HEK293 (cell line): ENCODE results near the gene DRP2.

Experiments
- CTCF ChIA-PET: fragments of 350-600 bp; formaldehyde crosslinking; extraction: SDS; loops from one replicate; lab custom pipeline; 2021; ENCODE audit warnings: antibody characterized with exemption; lab: Yijun Ruan, JAX
- POLR2A ChIA-PET: fragments of 300-600 bp; formaldehyde crosslinking; extraction: SDS; loops from one replicate; lab custom pipeline; 2020; ENCODE audit warnings: antibody characterized with exemption, inconsistent platforms; lab: Yijun Ruan, JAX
- H3K27ac ChIP-seq: fragments of 200-500 bp; sonication (Bioruptor generic); 2 replicates; pipeline ENCODE4 v1.5.1; 2014; ENCODE audit warnings: low read depth, low read length, control low read depth, inconsistent platforms; ENCODE audit errors: extremely low read depth
- H3K36me3 ChIP-seq, 2 experiments: fragments of 200-500 bp in 1 of 2; sonication (Bioruptor generic) in 1 of 2; 1 replicate in 1 of 2; 2 replicates in 1 of 2; pipeline ENCODE4 v1.5.1; 2014 to 2017; ENCODE audit warnings: inconsistent platforms in 2 of 2, low read length in 2 of 2; ENCODE audit not compliant: control insufficient read depth in 2 of 2, insufficient read depth in 1 of 2
- H3K4me1 ChIP-seq: fragments of 200-500 bp; sonication (Bioruptor generic); 2 replicates; pipeline ENCODE4 v1.5.1; 2014; ENCODE audit warnings: mild to moderate bottlenecking, low read length, inconsistent platforms; ENCODE audit not compliant: control insufficient read depth, insufficient read depth
- H3K4me3 ChIP-seq: 2 replicates; pipeline ENCODE4 v1.5.1; 2011; ENCODE audit warnings: low read depth, mild to moderate bottlenecking, control low read depth, low read length, moderate library complexity
- H3K9me3 ChIP-seq: fragments of 200-500 bp; sonication (Bioruptor generic); 2 replicates; pipeline ENCODE4 v1.5.1; 2014; ENCODE audit warnings: low read depth, low read length, inconsistent platforms; ENCODE audit not compliant: control insufficient read depth, insufficient read depth
- KLF16 ChIP-seq: fragments of 450-650 bp; formaldehyde crosslinking; IDR thresholded peaks from 2 replicates; pipeline ENCODE4 v1.5.1; 2017; ENCODE audit warnings: missing biosample characterization, missing genetic modification characterization
- KLF17 ChIP-seq: fragments of 450-650 bp; formaldehyde crosslinking; IDR thresholded peaks from 2 replicates; pipeline ENCODE4 v1.5.1; 2016; ENCODE audit warnings: missing biosample characterization, missing genetic modification characterization
- KLF7 ChIP-seq: fragments of 450-650 bp; formaldehyde crosslinking; IDR thresholded peaks from 2 replicates; pipeline ENCODE4 v1.5.1; 2016; ENCODE audit warnings: missing biosample characterization, missing genetic modification characterization, borderline replicate concordance
- KLF9 ChIP-seq: fragments of 450-650 bp; formaldehyde crosslinking; IDR thresholded peaks from 2 replicates; pipeline ENCODE4 v1.5.1; 2016; ENCODE audit warnings: missing biosample characterization, missing genetic modification characterization, low read depth
- SETDB1 ChIP-seq: IDR thresholded peaks from one replicate; pipeline ENCODE4 v1.6.1; 2017; ENCODE audit warnings: mild to moderate bottlenecking, low read length, moderate library complexity, mixed read lengths; ENCODE audit not compliant: insufficient read length
- TSHZ1 ChIP-seq: fragments of 450-650 bp; formaldehyde crosslinking; IDR thresholded peaks from 2 replicates; pipeline ENCODE4 v1.5.1; 2016; ENCODE audit warnings: missing biosample characterization, missing genetic modification characterization, borderline replicate concordance
- ZBTB6 ChIP-seq: fragments of 450-650 bp; formaldehyde crosslinking; IDR thresholded peaks from 2 replicates; pipeline ENCODE4 v1.5.1; 2017; ENCODE audit warnings: missing biosample characterization, missing genetic modification characterization
- ZNF121 ChIP-seq: fragments of 450-650 bp; formaldehyde crosslinking; IDR thresholded peaks from 2 replicates; pipeline ENCODE4 v1.5.1; 2016; ENCODE audit warnings: missing biosample characterization, missing genetic modification characterization
- ZNF132 ChIP-seq: fragments of 450-650 bp; formaldehyde crosslinking; IDR thresholded peaks from 2 replicates; pipeline ENCODE4 v1.5.1; 2017; ENCODE audit warnings: missing biosample characterization, missing genetic modification characterization, borderline replicate concordance
- ZNF214 ChIP-seq: fragments of 450-650 bp; formaldehyde crosslinking; IDR thresholded peaks from 2 replicates; pipeline ENCODE4 v1.5.1; 2017; ENCODE audit warnings: missing biosample characterization, mild to moderate bottlenecking, missing genetic modification characterization, borderline replicate concordance
- ZNF223 ChIP-seq: fragments of 450-650 bp; formaldehyde crosslinking; IDR thresholded peaks from 2 replicates; pipeline ENCODE4 v1.5.1; 2016; ENCODE audit warnings: missing biosample characterization, missing genetic modification characterization
- ZNF280D ChIP-seq: fragments of 450-650 bp; formaldehyde crosslinking; IDR thresholded peaks from 2 replicates; pipeline ENCODE4 v1.5.1; 2016; ENCODE audit warnings: missing biosample characterization, missing genetic modification characterization
- ZNF335 ChIP-seq: fragments of 450-650 bp; formaldehyde crosslinking; conservative IDR thresholded peaks from 2 replicates; pipeline ENCODE4 v1.5.1; 2016; ENCODE audit warnings: missing biosample characterization, missing genetic modification characterization
- ZNF423 ChIP-seq: fragments of 450-650 bp; formaldehyde crosslinking; IDR thresholded peaks from 2 replicates; pipeline ENCODE4 v1.5.1; 2016; ENCODE audit warnings: missing biosample characterization, missing genetic modification characterization
- ZNF473 ChIP-seq: fragments of 450-650 bp; formaldehyde crosslinking; IDR thresholded peaks from 2 replicates; pipeline ENCODE4 v1.5.1; 2017; ENCODE audit warnings: missing biosample characterization, missing genetic modification characterization
- ZNF610 ChIP-seq: fragments of 450-650 bp; formaldehyde crosslinking; IDR thresholded peaks from 2 replicates; pipeline ENCODE4 v1.5.1; 2016; ENCODE audit warnings: missing biosample characterization, missing genetic modification characterization, borderline replicate concordance
- ZNF624 ChIP-seq: fragments of 450-650 bp; formaldehyde crosslinking; IDR thresholded peaks from 2 replicates; pipeline ENCODE4 v1.5.1; 2017; ENCODE audit warnings: missing biosample characterization, missing genetic modification characterization
- ZNF629 ChIP-seq: fragments of 450-650 bp; formaldehyde crosslinking; IDR thresholded peaks from 2 replicates; pipeline ENCODE4 v1.5.1; 2017; ENCODE audit warnings: missing biosample characterization, missing genetic modification characterization
- ZNF768 ChIP-seq: fragments of 450-650 bp; formaldehyde crosslinking; IDR thresholded peaks from 2 replicates; pipeline ENCODE4 v1.5.1; 2018; ENCODE audit warnings: missing biosample characterization, mild to moderate bottlenecking, missing genetic modification characterization
- ZNF791 ChIP-seq: fragments of 450-650 bp; formaldehyde crosslinking; IDR thresholded peaks from 2 replicates; pipeline ENCODE4 v1.5.1; 2016; ENCODE audit warnings: missing biosample characterization, missing genetic modification characterization

The DRP2 gene

GRCh38 chrX:101265869-101266428, 46.4 kb downstream of the DRP2 start (continued):
- TF ChIP-seq ZNF280D (tag by site-specific recombination) = no peak
- no peak for TF ChIP-seq ZNF624 (tag by site-specific recombination)
- no peak for TF ChIP-seq KLF16 (tag by site-specific recombination)
- TF ChIP-seq ZNF132 (tag by site-specific recombination) = no peak
- no peak for TF ChIP-seq ZNF214 (tag by site-specific recombination)
- no peak for TF ChIP-seq ZNF791 (tag by site-specific recombination)
- TF ChIP-seq KLF17 (tag by site-specific recombination) = no peak

GRCh38 chrX:101274198-101274597, 54.6 kb downstream of the DRP2 start:
- no peaks in the 10 kb centered on the region for H3K9me3 ChIP-seq
- H3K36me3 ChIP-seq = no peaks in the 10 kb centered on the region
- no peak for TF ChIP-seq ZNF121 (tag by site-specific recombination)
- no peak for TF ChIP-seq ZNF473 (tag by site-specific recombination)
- no peak for TF ChIP-seq ZNF423 (tag by site-specific recombination)
- no peak for TF ChIP-seq KLF9
- TF ChIP-seq ZNF223 (tag by site-specific recombination) = no peak
- no peak for TF ChIP-seq TSHZ1 (tag by site-specific recombination)
- TF ChIP-seq ZNF629 (tag by site-specific recombination) = no peak
- no peak for TF ChIP-seq ZNF610 (tag by site-specific recombination)
- no peak for TF ChIP-seq KLF7 (tag by site-specific recombination)
- no peak for TF ChIP-seq ZNF335 (tag by site-specific recombination)
- no peak for TF ChIP-seq SETDB1
- no peak for TF ChIP-seq ZNF768 (tag by site-specific recombination)
- no peak for TF ChIP-seq ZBTB6 (tag by site-specific recombination)
- H3K4me3 ChIP-seq = no peak overlapping the region
- CTCF ChIA-PET = interaction anchor here (0.8 to 0.9 kb wide), 2 partner anchors 12 to 13 kb away, joined by 3 to 4 read pairs; no protein-coding TSS in a partner anchor
- POLR2A ChIA-PET = no interaction called here
- H3K27ac ChIP-seq = no peak overlapping the region
- no peaks in the 10 kb centered on the region for H3K4me1 ChIP-seq
